GM18870 (cell line): Measurements from ENCODE around the gene SLC4A4.
"Not testable (repeated sequence)": the region's sequence is repeated elsewhere in the genome, so short reads cannot be mapped to it uniquely, and the experiment has no call there.

Experiments used
- ATAC-seq: cut with Tn5 transposase; IDR thresholded peaks from one replicate; pipeline ENCODE4 v1.9.1; 2021; ENCODE audit warnings: moderate library complexity; ENCODE audit not compliant: unreplicated experiment

Gene SLC4A4

DNA sequence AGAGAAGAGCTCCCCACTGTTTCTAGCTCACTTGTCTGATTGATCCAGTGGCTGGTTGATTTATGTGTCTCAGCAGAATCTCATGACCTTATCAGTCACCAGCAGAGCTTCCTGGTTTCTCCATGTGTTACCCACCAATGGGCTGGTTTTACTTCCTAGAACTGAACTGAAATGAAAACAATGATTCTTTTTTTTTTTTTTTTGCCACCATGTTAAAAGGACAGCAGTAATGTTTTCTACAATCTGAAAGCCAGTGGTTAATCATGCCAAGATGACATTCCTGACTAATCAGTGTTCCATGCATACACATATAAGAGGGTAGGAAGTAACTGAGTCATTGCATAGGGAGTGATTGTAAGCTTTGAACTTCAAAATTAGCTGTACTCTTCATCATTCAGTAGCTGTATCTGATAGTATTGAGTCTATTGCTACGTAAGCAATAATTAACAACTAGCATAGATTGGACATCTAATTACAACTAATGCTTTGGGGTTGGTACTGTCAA lies 67.7 kb downstream of the SLC4A4 start:
- ATAC-seq = no peak

DNA sequence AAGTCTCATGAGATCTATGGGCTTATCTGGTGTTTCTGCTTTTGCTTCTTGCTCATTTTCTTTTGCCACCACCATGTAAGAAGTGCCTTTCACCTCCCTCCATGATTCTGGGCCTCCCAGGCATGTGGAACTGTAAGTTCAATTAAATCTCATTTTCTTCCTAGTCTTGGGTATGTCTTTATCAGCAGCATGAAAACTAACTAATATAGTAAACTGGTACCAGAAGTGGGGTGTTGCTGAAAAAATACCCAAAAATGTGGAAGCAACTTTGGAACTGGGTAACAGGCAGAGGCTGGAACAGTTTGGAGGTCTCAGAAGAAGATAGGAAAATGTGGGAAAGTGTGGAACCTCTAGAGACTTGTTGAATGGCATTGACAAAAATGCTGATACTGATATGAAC lies 70.1 kb downstream of the SLC4A4 start:
- not testable (repeated sequence) for ATAC-seq

DNA sequence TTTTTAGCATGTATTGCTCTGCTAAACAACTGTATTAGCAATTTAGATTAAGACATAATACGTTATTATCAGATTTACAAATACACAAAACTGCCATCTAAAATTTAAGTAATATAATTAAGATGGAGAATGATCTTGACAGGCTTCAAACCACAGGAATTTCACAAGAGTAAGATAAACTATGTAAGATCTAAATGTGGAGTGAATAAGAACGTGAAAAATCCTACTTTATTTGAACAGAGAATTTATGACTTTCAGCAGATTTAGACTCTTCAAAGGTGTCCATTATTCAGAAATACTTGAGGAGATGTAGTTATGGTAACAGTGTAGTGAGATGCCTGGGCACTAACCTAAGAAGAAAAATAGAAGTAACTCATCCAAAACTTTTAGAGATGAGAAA lies 73.2 kb downstream of the SLC4A4 start:
- ATAC-seq = no peak

DNA sequence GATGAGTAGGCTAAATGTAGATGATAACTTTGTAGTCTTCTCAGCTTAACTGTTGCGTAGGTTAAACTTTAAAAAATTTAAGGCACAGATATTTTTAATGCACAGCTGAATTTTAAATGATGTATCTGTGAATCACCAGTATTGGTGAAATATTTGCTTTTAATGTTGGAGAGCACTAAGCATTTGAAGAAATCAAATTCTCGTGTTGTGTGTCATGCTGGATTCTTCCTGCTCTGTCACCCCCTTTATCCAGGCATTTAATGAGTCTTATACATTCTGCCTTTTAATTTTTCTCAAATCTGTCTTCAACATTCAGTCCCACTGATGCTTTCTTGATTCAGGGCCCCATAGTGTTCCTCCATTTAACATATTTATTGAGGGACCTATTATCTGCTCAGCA lies 76.7 kb downstream of the SLC4A4 start:
- no peak for ATAC-seq

DNA sequence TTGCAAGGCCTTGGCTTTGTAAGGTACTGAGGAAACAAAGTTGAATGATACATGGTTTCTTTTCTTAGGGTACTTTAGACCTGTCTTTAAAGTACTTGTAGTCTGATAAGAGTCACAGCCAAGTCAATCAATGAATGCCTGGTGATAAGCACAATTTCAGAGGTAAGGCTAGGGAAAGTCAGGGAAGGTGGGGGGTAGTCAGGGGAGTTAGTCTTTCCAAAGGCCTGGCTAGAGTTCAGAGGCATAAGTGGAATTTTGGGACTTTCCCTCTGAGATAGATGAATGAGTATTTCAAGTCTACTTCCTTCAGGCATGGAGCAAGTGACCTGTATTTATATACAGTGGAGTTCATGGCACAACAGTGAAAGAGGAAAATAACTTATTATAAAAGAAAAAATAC lies 78.3 kb downstream of the SLC4A4 start:
- no peak for ATAC-seq

DNA sequence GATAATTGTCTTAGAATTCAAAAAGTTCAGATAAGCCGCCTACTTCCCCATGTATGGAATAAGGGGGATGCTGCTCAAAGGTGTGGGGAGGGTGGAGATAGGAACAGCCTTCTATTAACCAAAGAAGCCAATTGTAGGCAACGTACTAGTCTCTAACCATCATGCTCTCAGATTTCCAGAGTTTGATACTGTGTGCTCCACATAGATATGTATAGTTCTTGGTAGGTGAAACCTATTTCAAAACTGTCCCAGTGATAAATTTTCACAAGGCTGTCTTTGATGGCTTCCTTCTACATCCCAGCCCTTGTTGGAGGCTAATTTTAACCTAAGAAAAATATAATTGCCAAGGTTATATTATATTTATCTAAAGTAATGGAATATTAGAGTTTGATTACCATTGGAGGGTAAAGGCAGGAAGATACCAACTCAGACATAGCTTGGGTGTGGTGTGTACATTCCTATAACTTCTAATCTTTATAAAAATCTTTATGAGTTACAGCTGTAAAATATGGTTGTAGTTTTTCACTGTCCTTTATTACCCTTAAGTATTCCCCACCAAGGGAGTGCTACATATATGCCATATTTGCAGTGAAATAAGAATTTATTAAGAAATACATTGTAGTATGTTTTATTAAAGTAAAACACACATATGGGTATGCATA lies 87.7 kb downstream of the SLC4A4 start:
- ATAC-seq = no peak

DNA sequence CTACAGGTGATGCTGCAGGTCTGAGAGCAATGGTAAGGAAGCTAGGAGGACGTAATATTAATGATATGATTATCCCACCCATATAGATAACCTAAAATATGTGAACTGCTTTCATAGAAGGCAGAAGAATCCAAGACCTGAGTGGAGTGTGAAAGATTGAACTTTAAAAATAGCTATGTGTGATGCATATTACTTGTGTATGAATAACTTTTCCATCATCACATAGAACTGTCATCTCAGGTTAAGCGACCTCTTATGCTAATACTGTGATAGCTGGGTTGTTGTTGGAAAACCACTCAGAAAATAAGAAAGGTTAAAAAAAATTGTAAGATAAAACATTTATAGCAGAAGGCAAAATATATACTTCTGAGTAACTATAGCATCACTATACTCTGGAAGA lies 90.3 kb downstream of the SLC4A4 start:
- ATAC-seq = no peak

DNA sequence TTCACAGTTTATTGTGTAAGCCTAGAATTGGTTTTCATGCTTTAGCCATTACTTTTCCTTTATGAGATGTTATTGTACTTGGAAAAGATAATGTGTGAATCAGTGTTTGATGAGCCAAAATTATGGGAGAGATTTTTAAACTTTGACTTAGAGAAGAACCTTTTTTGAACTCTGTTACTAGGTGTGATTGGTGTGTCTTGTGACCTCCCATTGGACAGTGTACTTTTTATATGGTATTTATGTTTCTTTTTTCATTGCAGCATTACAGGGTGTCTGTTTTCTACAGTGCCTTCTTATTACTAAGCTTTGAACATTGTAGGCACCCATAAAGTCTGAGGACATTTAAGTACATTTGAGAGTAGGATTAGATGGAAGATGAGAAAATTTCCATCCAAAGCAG lies 91.1 kb downstream of the SLC4A4 start:
- ATAC-seq = no peak

DNA sequence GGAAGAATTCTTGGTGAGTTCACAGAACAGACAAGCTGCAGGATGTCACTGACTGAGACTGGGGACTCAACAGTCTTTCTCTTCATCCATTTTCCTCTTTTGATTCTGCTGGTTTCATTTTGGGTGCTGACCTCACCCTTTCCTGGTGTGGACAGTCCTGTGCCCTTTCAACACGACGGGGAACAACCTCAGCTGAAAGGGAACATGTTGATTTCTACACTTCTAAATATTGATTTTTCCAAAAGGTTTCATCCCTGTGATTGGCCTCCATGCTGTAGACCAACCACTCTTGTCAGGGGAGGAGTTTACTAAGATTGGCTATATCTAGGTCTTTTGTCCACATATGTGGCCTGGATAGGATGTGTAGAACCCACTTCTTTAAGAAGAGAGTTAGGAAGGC lies 91.8 kb downstream of the SLC4A4 start:
- ATAC-seq = no peak

DNA sequence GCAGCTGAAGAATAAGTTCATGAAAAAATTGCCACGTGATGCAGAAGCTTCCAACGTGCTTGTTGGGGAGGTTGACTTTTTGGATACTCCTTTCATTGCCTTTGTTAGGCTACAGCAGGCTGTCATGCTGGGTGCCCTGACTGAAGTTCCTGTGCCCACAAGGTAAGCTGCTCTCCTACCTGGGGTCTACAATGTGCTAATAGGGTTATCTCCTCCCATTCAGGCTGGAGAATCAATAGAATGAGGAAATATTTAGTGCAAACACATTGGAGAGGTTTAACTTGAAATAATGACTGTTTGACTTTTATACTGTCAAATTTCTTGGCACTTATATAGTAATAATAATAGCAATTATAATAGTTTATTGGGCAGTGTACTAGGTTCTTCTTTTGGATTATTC lies 101.8 kb downstream of the SLC4A4 start:
- no peak for ATAC-seq

DNA sequence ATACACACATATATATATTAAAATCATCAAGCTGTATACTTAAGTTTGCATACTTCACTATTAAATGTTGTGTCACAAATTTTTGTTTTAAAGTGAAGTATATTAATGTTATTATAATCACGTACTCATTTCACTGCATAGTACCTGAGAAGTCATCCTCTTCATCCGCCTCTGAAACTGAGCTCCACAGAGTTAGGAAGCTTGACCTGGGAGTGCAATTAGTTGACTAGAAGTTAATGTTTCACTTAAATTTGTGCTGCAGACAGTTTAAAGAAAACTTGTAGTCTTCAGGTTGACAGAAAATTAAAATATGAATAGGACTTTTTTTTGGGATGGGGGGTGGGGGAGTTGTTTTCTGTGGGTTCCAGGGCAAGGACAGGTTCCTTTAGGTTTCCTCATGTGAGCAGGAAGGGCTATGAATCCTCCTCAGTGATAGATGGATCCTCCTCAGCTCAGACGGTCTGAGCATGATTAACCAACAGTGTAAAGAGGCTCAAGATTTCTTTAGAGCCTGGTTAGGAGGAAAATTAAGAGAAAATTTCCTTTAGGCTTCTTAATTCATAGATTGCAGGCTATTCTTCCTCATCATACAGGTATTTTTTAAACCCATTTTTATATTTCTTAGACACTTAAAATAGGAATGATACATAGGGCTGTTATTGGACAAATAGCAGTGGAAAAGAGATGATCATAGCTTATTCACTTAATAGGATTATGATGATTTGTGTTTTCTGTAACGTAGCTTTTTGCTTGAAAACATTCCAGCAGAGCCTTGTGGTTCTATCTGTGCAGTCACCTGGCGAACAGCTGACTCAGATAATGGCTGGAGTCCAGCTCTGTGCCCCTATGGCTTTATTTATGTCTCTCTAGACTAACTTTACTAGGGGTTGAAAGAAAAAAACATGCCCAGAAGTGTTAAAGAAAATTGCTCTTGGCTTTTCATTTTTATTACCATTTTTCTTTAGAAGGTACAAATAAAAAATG lies 102.7 kb downstream of the SLC4A4 start:
- ATAC-seq = no peak

DNA sequence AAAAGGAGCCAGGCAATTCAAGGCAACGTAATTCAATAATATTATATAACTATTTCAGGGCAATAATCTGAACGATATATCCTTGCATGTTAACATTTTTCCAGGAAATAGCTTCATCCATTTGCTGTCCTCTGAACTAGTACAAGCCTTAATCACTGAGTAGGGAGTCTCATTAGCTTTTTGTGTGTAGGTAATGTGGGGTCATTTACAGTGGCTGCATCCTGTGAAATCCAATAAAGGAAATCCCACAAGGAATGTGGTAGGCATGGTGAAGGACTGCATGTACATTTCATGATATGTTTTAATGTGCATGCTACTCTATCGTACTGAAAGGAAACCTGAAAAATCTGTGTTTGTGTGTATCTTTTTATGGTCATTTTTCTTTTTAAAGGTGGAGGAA lies 103.5 kb downstream of the SLC4A4 start:
- no peak for ATAC-seq

DNA sequence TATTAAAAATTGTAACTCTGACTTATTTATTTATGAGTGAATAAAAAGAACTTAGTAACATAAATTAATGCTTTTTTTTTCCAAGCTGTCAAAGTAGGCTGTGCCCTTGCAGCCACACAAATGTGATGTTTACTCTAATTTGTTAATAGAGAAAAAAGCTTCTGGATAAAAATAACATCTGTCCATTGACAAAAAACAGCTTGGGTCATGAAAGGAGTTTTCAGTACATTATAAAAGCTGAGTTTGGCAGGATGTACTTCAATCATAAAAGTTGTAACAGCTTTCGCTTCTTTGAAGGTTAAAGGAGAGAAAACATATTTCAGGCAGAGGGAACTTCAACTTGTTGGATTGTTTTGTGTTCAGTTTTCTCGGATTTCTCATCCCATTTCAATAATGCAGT lies 105.6 kb downstream of the SLC4A4 start:
- no peak for ATAC-seq

DNA sequence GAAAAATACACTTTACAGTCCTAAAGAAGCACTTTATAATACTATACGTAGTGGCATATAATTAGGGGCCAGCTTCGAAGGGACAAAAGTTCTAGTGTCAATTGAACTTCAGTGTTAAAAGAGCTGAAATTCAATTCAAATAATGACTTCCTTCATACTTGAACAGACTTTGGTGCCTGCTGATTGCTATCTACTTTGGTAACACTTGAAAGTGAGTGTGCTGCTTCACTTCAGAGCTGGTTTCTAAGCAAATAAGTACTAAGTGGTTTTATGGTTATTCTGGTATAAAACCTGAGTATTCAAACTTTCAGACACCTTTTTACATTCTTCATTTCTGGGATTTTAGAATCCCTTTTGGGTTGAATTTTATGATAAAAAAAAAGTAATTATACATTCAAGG lies 107.0 kb downstream of the SLC4A4 start:
- ATAC-seq = no peak

DNA sequence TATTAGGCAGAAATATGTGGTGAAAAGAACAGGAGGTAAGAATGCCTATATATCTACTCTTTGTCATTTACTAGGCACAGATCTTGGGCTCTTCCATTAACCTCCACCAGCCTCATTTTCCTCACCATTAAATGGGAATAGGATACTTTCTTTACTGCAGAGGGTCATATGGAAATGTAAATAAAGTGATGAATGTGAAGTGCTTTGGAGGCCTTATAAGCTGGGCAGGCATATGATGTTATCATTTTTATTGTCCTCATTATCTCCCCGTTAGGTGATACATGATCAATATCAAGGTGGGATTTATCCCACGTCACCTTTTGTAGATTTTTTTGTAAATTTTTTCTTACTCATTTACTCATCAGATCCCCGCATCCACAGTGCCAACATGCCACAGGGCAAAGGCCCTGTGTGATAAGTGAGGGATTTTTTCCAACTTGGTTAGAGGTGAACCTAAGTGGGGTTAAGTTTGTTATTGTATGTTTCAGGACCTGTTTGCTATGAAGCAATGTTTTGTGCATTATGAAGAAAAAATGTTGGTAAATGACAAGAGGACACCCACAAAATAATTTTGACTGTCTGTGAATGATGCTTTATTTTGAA lies 107.8 kb downstream of the SLC4A4 start:
- no peak for ATAC-seq

DNA sequence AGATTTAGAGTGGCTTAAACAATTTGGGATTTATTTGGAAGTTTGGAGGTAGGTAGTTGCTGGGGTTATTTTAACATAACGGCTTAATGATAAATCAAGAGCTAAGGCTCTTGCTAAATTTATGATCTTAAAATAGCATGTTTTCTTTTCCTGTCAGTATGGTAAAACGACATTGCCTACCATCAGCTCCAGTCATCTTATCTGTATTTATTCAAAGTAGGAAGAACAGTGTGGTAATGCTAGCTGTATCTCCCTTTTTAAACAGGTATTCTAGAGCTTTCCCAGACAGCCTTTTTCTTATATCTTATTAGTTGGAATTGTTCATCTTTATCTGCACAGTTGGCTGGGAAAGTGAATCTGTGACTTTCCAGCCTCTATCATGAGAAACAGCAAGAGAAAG lies 110.2 kb downstream of the SLC4A4 start:
- no peak for ATAC-seq

DNA sequence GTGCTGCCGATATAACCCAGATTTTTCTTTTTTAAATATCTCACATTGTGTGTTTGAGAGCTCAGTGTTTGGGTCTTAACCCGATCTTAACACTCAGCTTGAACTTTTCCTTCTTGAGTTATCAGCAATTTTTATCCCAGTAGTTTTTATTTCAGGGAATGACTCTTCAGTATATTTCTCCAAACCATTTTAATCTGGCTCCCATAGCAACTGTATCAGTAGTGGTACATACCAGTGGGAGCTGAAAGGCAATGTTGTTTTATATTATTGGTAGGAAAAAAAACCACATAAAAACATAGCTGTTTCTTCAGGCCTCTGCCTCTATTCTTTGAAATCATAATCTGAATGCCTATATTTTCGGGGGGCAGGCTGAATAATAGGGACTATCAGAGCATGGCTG lies 111.1 kb downstream of the SLC4A4 start:
- ATAC-seq = no peak

DNA sequence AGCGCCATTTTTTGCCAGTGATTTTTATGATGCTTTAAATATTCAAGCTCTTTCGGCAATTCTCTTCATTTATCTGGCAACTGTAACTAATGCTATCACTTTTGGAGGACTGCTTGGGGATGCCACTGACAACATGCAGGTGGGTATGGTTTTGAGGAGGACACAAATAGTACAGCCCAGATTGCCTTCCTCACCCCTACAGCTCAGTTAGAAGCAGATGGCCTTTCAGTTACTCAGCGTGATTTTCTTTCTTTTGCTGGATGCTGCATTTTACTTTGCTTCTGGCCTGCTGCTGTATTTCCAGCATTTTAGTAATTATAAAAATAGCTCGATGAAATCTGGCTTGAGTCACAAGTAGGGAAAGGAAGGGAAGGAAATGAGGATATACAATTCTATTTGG lies 114.7 kb downstream of the SLC4A4 start:
- no peak for ATAC-seq

DNA sequence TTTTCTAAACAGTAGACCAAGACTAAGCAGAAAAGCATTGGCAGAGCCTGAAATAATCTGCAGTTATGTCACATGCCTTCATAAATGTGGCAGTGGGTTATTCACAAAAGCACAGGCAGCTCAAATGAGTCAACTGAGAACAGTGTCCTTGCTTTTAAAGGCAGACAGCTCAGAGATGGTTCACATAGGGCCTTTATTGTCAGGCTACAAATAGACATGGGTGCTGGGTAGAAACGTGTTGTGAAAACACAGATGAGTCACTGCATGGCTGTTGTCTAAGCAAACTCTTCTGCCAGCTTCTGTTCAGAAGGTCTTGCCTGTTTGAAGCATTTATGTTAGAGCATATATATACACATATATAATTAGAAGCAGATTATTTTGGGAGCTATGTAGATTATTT lies 118.0 kb downstream of the SLC4A4 start:
- no peak for ATAC-seq

DNA sequence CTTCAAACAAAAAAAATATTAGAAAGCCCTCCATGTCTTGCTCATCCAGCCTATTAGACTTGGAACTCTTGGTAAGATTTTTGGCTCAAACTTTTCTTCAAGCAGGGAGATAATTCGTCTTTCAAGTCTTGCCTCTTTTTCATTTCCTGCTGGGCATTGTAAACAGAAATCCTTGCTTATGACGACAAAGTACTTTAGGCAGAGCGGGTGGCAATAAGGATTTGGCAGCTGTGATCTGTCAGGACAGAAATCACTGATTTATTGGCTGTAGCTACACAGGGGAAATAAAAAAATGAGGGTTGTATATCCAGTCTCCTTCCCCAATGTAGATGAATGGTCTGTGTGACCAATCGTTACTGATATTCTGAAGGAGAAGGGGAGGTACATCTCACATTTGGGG lies 121.6 kb downstream of the SLC4A4 start:
- ATAC-seq = no peak

DNA sequence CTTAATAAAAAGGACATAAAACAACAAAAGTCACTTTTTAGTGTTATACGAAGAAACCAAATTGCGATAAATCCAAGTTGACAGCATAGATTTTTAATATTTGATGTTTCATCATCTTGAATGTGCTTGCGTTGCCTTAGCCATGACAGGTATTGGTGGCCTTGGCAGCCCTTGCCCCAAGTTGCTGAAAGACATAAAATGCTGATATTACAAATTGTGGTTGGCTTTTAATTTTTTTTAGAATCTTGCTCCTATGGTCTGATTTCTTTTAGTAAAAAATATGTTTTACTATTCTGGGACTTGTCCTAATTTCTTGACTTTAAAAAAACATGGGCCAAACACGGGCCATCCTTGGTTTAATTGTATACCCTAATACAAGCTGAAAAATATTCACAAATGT lies 122.6 kb downstream of the SLC4A4 start:
- ATAC-seq = no peak

DNA sequence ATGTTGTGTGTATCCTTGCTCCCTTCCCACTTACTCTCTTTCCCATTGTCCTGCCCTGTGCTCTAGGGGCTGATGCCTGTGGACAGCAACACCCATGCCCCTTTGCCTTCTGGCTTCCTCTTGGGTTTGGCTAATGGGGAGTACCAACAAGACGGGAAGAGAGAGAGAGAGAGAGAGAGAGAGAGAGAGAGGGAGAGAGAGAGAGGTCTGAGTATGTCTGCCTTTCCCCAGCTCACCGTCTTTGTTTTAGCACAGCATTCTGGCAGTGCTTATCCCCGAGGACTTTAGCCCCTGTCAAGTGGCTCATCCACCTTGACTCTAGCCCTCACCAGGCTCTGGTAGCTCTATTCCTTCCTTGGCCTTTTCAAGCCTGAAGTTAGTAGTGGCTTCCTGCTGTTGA lies 128.0 kb downstream of the SLC4A4 start:
- ATAC-seq = no peak
